GM21360 (cell line): ENCODE data around the gene KIAA0040.

Source experiments
- ATAC-seq: cut with Tn5 transposase; IDR thresholded peaks from one replicate; pipeline ENCODE4 v1.9.1; 2021; ENCODE audit warnings: mild to moderate bottlenecking, moderate library complexity; ENCODE audit not compliant: unreplicated experiment

Gene KIAA0040

DNA sequence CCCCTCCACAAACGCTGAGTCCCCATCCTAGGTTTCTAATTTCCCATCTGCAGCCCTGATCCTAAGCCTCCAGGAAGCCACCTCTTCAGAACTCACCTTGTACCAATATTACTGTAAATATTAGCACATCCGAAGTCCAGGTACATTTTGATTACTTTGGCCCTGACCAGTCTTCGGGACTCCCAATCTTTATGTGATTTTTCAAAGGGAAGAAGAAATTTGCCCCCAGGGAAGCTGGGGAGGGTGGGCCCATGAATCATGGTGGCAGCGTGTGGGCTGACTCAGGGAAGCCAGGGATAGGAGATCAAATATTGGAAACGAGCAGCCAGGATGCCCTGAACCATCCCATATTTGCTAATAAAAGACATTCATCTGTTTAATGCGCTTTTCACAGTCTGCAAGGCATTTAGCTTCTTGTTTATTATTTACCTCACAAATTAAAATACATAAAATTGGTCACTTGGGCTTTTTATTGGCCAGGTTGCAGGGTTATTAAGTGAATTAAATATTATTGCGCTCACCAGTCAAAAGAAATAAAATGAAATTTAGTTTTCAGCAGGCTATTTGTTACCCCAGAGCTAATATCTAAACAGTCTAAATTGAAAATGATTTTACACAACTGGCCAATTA is 46.6 kb downstream of the KIAA0040 start:
- no peak for ATAC-seq

DNA sequence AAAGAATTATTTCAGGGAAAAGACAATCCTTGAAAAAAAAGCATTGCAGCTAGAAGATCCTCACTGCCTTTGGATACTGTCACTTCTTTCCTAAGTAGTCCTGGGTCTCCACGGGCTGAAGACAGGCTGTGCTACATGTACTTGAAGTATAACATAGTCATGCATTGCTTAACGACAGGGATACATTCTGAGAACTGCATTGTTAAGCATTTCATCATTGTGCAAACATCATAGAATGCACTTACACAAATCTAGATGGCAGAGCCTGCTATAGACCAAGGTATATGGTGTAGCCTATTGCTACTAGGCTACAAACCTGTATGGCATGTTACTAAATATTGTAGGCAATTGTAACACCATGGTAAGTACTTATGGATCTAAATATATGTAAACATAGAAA is 54.0 kb downstream of the KIAA0040 start:
- no peak for ATAC-seq

DNA sequence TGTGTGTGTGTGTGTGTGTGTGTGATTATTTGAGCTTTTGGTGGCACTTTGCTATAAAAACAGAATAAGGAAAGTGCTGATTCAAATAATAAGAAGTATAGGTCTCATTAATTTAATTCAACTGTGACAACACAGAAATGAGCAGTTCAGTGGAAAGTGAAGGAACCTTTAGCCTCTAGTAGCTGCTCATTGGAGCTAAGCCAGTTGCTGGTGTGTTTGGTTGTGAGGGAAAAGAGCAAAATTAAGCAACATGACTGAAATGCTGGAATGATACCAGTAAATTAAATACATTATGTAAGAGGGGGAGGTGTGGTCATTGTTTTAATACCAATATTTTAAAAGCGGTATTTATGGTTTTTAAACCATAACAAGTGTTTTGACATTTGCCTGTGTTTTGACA is 55.2 kb downstream of the KIAA0040 start:
- no peak for ATAC-seq

DNA sequence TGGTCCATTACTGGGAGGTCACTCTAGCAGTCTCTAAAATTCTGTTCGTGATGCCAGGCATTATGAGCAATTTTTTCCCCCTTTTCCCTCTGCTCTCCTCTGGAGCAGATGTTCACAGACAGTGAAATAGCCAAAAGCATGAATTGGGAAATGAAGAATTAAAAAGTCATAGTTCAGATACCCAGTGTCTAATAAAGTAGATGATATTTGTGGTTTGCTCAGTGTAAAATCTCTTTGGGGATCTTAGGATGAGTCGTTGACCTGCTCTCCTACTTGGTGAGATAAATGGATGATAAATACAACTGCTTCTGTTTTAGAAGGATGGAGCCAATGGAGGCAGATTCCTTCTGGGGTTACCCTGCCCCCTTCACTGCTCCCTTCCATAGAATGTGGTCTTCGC is 56.3 kb downstream of the KIAA0040 start:
- no peak for ATAC-seq

DNA sequence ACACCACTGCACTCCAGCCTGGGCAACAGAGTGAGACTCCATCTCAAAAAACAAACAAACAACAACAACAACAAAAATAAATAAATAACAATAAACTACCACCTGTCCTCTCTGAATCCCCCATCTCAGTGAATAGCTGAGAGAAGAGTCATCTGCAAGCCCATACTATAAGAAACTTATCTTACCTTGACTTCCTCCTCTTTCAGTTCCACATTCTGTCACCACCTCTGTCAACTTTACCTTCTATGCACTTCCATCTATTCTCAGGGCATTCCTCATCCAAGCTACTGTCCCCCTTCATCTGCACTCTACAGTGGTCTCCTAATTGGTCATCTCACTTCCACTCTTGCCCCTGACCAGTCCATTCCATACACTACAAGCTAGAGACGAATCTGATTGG is 58.1 kb downstream of the KIAA0040 start:
- no peak for ATAC-seq

DNA sequence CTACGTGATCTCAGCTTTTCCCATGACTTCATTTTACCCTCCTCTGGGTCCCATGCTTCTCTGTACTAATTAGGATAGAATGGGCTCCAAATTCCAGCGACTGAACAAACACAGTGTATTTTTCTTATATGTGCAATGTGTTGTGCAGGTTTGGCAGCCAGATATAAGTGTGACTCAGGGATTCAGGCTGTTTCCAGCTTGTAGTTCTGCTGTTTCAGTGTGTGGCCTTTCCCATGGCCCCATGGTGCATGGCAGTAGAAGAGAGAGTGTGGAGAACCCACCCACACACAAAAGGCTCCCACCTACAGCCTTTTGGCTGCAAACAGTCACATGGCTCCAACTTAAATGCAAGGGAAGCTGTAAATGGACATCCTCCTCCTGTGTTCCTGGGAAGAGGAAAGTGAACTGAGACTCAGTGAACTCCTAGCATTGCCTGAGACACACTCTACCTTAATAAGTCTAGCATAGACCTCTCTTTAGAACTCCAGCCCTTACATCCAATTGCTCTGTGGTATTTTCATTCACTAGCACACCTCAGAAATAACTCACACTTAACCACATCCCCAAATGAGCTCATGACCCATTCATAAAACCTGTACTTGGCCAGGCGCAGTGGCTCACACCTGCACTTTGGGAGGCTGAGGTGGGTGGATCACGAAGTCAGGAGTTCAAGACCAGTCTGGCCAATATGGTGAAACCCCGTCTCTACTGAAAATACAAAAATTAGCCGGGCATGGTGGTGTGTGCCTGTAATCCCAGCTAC is 58.7 kb downstream of the KIAA0040 start:
- no peak for ATAC-seq

DNA sequence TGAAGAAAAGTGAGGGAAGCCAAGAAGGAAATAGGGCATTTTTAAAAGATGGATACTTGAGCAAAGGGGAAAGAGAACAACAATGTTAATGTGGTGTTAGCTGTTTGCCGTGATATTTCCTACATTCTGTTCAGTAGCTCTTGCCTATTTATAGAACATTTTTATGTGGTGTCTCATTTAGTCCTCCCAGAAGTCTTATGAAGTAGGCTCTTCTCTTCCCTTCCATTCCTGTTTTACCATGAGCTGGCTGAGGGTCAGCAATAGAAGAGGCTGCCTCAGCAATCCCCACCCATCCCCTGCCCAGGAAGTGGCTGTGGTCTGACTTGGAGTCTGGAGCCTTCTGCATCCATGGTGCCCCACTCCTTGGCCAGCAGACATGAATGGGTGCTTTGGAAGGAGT is 60.1 kb downstream of the KIAA0040 start:
- no peak for ATAC-seq

DNA sequence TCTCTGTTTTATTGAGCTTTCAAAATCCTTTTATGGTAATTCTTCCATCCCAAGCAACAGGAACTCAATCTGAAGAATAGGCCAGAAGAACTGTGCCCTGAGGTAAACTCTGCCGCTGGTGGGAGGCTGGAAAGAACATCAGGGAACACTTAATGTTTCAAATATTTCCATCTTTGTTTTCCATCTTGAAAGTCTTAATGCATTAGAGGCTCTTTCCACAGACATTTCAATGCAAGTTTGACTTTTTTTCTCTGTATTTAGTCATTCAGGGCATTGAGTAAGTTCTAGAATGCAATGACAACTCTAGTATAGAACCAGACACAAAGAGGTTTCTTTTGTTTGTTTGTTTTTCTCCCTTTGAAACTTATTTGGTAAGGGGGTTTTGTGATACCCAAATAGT is 61.5 kb downstream of the KIAA0040 start:
- ATAC-seq: no peak

DNA sequence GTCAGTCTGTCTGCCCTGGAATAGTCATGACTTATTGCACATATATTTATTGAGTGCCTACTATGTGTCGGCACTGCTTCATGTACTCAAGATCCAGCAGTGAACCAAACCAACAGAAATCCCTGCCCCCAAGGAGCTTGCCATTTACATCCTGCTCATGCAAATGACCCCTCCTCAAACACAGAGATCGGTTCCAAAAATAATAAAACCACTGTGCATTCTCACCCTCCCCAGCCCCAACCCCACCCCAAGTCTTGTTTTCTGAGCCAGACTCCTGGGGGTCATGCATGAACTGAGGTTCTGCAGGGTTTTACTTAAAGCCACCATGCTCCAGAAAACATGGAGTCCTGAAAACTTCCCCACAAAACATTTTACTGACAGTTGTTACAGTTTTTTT is 61.9 kb downstream of the KIAA0040 start:
- no peak for ATAC-seq

DNA sequence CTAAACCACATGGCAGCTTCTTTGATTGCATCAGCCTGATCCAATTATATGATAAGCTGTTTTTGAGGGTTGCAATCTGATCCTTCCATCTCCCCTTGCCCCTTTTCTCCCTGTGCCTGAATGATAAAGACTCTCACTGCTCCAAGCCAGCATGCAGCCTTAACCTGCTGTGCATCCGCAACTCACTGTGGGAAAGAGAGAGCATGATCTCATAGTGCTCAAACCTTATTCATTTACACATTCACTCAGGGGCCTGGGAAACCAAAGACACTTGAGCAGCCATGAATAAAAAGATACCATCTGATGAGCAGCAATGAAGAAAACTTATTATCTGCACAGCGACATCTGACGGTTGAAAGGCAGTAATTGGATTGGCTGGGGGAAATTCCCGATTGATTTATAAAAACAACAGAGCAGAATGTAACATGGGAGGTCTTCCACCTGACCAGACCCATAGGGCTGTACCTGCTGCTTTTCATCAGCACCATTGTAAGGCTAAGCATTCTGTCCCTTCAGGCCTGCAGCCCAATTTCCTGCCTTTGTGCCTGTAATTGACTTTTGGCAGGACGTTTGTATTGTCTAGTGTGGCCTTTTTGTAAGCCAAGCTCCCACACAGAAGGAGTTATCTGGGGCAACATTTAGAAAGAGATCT is 62.5 kb downstream of the KIAA0040 start:
- ATAC-seq: no peak

DNA sequence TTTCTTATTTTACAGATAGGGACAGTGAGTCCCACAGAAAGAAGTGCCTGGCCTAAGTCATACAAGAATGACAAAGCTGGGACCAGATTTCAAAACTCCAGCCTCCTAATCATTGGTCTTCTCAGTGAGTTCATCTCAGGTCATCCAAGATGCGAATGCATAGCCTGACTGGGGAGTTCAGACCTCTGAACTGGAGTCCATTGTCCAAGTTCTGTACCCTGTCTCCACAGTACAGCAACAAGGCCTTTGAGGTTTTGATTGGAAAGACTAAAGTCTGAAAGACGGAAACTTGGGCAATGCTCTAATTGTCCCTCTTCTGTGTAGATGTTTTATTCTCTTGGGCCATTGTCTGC is 63.0 kb downstream of the KIAA0040 start:
- no peak for ATAC-seq

DNA sequence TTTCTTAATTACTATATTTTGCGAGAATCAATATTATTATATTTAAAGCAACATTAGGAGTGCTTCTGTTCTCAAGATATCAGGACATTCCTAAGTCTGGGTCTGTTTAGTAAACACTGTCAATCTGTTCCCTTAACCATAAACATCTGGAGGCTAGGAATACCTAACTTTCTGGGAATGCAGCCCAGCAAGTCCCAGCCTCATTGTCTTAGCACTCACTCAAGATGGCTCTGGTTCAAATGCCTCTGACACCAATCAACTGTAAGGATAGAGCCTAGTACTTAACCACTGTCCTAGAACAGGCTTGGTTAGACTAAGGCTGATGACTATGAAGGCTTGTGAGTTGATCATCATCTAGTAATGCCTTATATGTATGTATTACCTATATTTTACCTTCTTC is 63.4 kb downstream of the KIAA0040 start:
- ATAC-seq: no peak

DNA sequence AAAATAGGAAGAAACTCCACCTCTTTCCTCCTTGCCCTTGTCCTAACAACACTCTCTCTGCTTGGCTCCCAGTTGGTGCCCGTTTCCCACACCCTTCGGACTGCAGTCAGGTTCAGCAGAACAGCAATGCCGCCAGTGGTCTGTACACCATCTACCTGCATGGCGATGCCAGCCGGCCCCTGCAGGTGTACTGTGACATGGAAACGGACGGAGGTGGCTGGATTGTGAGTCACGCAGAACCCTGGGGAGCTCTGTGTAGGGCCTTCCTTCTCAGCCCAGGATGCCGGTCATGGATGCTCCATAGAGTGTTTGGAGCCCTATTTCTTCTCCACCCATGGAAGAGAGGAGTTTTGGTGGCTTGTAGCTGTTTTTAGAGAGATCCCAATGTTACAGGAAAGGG is 64.1 kb downstream of the KIAA0040 start:
- ATAC-seq: no peak

DNA sequence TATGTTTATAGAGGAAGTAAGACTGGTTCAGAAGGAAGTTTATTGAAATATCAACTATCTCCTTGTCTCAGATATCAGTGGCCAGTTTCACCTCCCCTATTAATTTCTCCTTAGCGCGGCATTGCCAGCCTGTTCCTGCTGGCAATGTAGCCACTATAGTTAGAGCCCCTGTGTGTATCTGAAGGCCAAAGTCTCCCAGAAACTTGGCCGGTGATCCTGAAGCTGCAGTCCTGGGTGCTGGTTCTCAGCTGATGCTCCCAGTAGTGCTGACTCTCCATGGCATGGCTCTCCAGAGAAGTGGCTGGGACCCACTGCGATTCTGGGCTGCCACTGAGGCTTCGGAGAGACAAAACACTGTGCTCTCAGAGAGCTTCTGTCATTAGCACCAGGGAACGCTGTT is 65.0 kb downstream of the KIAA0040 start:
- ATAC-seq: no peak

DNA sequence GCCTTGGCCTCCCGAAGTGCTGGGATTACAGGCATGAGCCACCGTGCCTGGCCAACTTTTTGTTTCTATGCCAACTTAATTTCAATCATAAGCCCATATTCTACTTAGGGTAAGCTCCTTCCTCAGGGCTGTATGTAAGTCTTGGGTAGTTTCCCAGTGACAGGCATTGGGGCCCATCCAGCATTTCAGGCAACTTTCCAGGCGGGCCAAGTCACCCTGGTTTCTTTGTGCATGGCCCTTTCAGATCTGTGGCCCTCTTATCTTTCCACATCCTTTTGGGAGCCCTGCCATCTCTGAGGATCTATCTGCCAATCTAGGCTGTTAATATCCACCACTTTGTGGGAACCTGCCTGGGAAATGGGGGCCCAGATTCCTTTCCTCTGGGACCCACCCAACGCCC is 66.2 kb downstream of the KIAA0040 start:
- no peak for ATAC-seq

DNA sequence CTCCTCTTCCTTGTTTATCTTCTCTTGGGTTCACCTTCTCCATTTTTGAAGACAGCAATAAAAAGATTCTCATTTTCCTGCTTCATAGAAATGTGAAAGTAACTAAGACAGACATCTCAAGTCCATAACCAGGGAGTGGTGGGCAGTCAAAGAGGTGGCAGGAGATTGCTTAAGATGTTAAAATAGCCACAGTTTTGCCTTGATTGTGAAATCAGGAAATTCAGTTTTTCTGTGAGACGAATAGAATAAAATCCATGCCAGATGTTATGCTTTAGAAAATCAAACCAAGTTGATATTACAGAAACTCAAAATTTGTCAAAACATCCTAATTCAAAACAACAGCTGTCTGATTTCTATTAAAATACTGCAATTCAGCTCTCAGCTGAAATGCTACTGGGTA is 67.7 kb downstream of the KIAA0040 start:
- no peak for ATAC-seq

DNA sequence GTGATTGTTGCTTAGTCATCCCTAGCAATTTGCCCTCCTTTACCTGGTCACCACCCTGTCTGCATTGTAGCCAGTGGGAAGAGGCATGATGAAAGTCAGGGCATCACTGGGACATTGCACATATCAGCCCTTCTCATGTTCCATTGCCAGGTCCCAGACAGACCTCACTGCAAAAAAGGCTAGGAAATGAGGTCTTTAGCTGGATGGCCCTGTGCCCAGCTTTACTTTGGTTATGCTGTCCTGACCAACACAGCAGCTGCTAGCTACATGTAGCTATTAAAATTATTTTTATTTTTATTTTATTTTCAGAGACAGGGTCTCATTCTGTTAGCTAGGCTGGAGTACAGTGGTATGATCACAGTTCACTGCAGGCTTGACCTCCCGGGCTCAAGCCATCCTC is 72.1 kb downstream of the KIAA0040 start:
- ATAC-seq: no peak

DNA sequence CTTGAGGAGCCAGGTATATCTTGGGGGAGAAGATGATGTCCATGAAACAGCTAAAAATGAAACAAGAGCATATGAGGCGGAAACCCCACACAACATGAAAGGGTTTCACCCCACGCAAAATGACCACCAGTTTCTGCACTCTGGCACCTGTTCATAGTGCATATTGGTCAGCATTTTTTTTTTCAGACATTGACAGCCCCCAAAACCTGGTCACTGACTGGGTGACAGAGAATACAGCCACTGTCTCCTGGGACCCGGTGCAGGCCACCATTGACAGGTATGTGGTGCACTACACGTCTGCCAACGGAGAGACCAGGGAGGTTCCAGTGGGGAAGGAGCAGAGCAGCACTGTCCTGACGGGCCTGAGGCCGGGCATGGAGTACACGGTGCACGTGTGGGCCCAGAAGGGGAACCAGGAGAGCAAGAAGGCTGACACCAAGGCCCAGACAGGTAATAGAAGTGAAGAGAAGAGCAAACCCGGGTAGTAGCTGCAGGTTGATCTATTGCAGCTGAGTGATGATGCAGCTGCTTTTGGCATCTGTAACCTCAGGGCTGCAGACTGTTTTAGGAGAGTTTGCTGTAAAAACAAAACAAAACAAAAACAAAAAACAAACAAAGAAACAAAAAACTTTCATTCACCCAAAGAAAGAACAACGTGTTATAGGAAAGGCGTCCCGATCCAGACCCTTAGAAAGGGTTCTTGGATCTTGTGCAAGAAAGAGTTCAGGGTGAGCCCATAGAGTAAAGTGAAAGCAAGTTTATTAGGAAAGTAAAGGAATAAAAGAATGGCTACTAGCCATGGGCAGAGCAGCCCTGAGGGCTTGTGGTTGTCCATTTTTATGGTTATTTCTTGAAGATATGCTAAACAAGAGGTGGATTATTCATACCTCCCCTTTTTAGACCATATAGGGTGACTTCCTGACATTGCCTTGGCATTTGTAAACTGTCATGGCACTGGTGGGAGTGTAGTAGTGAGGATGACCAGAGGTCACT is 73.9 kb downstream of the KIAA0040 start:
- no peak for ATAC-seq

DNA sequence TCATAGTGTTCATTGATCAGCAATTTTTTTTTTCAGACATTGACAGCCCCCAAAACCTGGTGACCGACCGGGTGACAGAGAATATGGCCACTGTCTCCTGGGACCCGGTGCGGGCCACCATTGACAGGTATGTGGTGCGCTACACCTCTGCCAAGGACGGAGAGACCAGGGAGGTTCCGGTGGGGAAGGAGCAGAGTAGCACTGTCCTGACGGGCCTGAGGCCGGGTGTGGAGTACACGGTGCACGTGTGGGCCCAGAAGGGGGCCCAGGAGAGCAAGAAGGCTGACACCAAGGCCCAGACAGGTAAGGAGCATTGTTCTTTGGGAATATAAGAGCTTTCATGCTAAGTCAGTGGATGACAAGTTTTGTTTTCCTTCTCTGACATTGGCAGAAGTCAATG is 75.7 kb downstream of the KIAA0040 start:
- no peak for ATAC-seq

DNA sequence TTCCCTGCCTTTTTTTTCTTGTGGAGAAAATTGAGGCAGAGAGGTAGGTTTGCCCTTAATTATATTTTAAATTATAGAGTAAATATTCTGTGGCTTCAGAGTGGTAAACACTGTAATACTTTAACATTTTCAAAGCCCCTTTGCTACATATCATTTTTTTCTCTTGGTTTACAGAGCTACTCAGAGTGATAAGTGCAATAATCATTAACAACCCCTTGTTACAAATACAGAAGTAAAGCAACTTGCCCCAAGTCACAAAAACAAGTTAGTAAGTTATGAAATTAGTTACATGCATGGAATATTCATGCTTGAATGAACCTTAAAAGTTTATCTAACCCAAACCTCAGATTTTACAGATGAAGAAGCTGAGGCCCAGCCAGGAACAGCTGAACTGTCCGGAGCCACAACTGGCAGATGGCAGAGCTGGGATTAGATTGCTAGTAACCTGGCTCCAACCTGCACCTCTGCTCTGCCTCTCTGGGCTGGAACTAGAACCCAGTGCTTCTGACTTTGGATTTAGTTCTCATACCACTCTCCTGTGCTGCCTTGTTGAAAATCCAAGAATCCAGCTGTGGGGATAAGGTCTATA is 76.3 kb downstream of the KIAA0040 start:
- no peak for ATAC-seq

DNA sequence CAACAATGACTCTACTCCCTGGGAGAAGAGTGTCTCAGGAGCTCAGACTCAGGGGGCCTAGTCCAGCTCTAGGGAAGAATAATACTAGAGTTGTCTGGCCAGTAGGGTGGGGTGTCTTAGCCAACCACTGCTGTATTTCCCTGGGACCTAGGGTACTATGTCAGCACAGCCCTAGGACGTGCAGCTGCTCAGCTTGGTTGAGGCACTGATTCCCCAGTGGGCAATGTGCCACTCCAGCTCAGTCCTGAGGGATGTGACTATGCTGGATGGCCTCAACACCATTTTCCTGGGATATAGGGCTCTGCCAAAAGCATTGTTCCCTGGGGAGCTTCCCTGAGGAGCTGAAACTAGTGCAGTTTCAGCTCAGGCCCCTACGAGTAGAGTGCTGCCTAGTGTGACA is 77.6 kb downstream of the KIAA0040 start:
- no peak for ATAC-seq
